OCI-M2 (cell line): ENCODE data around the gene GPR89B.
"Not testable (repeated sequence)": the region's sequence is repeated elsewhere in the genome, so short reads cannot be mapped to it uniquely, and the experiment has no call there.

ENCODE experiments used
- DNase-seq: peaks from one replicate; lab custom pipeline; 2025; ENCODE audit not compliant: unreplicated experiment; lab: John Stamatoyannopoulos, UW

The GPR89B gene

DNA sequence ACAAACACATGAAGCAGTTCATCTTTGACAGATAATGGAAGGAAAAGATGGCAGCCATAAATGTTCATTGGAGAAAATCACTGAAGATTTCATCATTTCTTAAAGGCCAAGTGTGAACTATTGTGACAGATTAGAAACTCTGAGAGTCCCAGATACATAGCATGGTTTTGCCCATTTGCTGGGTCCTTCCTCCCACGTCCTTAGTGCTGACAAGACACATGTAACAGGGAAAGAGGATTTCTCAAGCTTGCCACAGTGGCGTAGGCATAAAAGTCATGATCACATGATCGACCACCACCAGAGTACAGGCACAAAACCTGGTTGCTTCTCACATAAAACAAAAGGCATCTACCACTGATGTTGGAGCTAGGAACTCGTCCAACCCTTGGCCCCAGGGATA, 98.8 kb downstream of the GPR89B start:
- not testable (repeated sequence) for DNase-seq

DNA sequence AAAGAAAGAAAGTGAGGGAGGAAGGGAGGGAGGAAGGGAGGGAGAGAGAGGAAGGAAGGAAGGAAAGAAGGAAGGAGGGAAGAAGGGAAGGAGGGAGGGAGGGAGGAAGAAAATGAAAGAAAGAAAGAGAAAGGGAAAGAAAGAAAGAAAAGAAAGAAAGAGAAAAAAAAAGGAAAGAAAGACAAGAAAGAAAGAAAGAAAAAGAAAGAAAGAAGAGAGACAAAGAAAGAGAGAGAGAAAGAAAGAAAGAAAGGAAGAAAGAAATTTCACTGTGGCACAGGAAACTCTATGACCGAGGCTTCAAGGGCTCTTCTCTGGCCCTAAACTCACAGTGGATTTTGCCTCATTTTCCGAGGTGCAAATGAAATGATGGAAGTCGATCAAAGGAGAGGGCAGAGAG, 104.0 kb downstream of the GPR89B start:
- not testable (repeated sequence) for DNase-seq

DNA sequence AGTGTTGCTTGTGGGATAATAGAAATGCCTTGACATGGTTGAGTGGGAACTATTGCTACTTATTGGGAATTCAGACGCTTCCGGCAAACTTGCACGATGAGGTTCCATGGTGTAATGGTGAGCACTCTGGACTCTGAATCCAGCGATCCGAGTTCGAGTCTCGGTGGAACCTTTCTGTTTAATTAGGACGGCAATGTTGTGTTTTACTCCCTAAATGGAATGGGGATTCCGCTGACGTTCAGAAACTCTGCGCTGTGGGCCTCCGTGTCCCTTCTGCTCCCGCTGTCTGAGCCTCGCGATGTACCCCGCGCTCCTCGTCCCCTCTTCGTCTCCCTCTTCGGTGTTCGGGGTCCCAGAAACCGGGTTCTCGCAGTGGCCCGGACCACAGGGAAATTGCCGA, 104.5 kb downstream of the GPR89B start:
- DNase-seq: not testable (repeated sequence)

DNA sequence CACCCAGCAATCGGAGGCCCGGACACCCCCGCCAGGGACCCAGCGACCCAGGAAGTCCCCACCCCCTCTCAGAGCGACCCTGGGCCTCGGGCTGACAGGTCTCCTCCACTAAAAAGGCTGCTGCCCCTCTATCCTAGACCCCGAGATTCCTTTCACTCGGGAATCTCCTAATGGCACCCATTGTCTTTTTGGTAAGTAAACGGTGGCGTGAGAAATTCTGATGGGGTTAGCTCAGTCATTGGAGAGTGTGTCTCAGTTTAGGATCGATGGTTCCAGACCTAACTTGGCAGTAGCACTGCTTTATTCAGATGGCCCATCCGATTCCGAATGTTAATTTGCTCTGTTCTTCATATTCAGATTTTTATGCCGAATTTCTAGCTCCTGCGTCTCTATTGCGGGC, 104.9 kb downstream of the GPR89B start:
- DNase-seq: not testable (repeated sequence)

DNA sequence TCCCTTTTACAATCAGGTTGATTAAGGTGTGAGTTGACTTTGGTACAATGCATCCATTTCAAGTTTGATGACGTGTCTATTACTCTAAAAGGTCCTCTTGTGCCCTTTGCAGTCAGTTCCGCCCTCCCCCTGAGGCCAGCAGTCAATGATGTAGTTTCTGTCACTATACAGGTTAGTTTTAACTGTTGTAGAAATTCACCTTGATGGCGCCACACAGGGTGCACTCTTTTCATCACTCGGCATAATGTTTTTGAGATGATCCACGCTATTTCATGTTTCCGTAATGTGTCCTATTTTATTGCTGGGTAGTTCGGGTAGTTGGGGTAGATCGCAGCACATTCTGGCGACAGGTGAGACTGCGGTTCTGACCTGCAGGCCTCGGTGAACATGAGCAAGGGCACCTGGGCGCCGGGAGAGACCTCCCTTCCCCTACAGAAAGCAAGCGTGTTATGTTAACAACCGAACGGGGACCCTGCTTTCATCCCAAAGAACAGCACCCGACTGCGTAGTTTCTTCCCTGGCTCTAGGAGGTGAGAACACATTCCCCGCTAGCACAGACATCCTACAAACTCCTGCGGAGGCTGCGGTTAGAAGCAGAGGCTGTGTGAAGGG, 109.7 kb downstream of the GPR89B start:
- not testable (repeated sequence) for DNase-seq

DNA sequence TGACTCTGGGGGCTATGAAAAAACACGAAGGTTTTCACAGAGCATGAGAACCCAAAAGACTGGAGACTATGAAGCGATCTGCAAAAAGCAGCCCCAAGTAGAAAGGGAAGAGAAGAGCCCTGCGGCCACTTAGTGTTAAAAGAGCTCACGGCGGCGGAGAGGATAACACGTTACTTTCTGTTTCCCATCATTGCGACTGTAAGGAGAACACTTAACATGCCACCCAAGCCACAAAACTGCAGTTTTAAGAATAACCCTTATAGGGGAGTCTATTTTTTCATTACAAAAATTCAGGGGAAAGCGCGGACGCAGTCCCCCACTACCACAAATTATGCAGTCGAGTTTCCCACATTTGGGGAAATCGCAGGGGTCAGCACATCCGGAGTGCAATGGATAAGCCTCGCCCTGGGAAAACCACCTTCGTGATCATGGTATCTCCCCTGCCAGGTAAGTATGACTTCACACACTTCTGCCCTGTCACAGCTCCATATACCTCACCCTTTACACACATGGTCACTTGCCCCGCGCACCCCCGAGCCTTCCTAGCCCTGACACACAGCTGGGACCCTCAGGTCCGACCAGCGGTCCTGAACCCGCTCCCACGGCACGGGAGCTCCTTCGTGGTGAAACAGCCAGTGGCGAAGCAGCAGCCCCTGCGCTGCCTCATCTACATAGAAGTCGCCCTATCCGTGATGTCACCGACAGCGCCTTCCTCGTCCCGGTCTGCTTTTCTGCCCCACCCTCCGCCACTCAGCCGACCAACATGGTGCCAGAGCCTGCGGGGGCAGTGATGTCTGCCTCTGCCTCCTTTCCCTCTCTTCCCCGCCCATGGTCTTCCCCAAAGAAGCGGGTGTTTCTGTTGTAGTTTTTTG, 110.5 kb downstream of the GPR89B start:
- DNase-seq: not testable (repeated sequence)
